ENCODE measurements around the gene RBM6. TPM values are rescaled to one million over a fixed set of nuclear protein-coding genes. Genes with fewer than 3 reads are reported as not detected.
"Not testable (repeated sequence)": the region's sequence is repeated elsewhere in the genome, so short reads cannot be mapped to it uniquely, and the experiment has no call there.

Gene RBM6
- total RNA-seq, 1 experiment from 2014 or later, result 58.0 TPM

DNA sequence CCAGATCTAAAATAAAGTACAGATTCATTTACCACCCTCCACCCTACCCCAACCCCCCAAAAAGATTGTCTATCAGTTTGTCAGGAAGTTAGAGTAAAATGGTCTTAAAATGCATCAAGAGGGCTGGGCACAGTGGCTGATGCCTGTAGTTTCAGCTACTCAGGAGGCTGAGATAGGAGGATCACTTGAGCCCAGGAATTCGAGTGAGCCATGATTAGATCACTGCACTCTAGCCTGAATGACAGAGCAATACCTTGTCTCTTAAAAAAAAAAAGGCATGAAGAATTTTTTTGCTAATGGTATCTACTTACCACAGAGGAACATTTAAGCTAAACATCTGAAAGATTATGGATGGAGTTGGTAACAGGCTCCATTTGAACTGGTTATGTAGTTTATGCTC is 71.0 kb downstream of the RBM6 start:
- DNase-seq (ENCODE audit: unreplicated experiment), result no peak
- POLR2A ChIA-PET, result interaction anchor here (0.9 to 1.2 kb wide), 2 partner anchors 67 to 71 kb away, joined by 3 read pairs; partner anchors contain the start of gene RBM6
- H3K27ac Mint-ChIP-seq (ENCODE audit: low read depth, unreplicated experiment), result no peak overlapping the region
- no TSS peak for BruUV-seq (replicated peaks)
- H3K9me3 Mint-ChIP-seq (ENCODE audit: unreplicated experiment), result no peaks in the 10 kb centered on the region
- no peak overlapping the region for H3K4me3 Mint-ChIP-seq (ENCODE audit: unreplicated experiment)
- H3K27me3 Mint-ChIP-seq (ENCODE audit: insufficient read depth, unreplicated experiment), result no peaks in the 10 kb centered on the region
- TF ChIP-seq, protein P1, sequence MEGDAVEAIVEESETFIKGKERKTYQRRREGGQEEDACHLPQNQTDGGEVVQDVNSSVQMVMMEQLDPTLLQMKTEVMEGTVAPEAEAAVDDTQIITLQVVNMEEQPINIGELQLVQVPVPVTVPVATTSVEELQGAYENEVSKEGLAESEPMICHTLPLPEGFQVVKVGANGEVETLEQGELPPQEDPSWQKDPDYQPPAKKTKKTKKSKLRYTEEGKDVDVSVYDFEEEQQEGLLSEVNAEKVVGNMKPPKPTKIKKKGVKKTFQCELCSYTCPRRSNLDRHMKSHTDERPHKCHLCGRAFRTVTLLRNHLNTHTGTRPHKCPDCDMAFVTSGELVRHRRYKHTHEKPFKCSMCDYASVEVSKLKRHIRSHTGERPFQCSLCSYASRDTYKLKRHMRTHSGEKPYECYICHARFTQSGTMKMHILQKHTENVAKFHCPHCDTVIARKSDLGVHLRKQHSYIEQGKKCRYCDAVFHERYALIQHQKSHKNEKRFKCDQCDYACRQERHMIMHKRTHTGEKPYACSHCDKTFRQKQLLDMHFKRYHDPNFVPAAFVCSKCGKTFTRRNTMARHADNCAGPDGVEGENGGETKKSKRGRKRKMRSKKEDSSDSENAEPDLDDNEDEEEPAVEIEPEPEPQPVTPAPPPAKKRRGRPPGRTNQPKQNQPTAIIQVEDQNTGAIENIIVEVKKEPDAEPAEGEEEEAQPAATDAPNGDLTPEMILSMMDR (IDR thresholded peaks at IDR 0.05; ENCODE audit: unreplicated experiment), result no peak
- CTCF ChIA-PET, result interaction anchor here (0.6 kb wide), 2 partner anchors 27 to 126 kb away, joined by 3 to 4 read pairs; no protein-coding TSS in a partner anchor
- no peaks in the 10 kb centered on the region for H3K4me1 Mint-ChIP-seq (ENCODE audit: insufficient read depth, unreplicated experiment)
- intact Hi-C loops (cut with micrococcal nuclease), result no loop called here
- H3K36me3 Mint-ChIP-seq (ENCODE audit: insufficient read depth, unreplicated experiment), result peaks cover 60% of the 10 kb centered on the region

DNA sequence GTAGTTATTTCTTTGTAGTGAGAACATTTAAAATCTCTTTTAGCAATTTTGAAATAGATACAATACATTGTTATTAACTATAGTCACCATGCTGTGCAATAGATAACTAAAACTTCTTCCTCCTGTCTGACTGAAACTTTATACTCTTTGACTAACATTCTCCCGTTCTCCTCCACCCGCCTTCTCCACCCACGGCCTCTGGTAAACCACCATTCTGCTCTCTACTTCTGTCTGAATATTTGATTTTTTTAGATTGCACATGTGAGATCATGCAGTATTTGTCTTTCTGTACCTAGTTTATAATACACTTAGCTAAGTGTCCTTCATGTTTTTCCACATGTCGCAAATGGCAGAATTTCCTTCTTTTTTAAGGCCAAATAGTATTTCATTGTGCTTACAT is 76.0 kb downstream of the RBM6 start:
- Mint-ChIP-seq H3K27me3 (ENCODE audit: insufficient read depth, unreplicated experiment) (no peaks in the 10 kb centered on the region), H3K4me3 (ENCODE audit: unreplicated experiment) (no peak overlapping the region), H3K9me3 (ENCODE audit: unreplicated experiment) (no peaks in the 10 kb centered on the region), H3K27ac (ENCODE audit: low read depth, unreplicated experiment) (no peak overlapping the region), H3K4me1 (ENCODE audit: insufficient read depth, unreplicated experiment) (no peaks in the 10 kb centered on the region), H3K36me3 (ENCODE audit: insufficient read depth, unreplicated experiment) (peaks cover 71% of the 10 kb centered on the region)
- TF ChIP-seq, protein P1 (IDR thresholded peaks at IDR 0.05; ENCODE audit: unreplicated experiment), result no peak
- ChIA-PET CTCF (interaction anchor here (0.7 kb wide), 1 partner anchor 21 kb away, joined by 3 read pairs; no protein-coding TSS in a partner anchor), POLR2A (interaction anchor here (0.8 kb wide), 1 partner anchor 12 kb away, joined by 4 read pairs; no protein-coding TSS in a partner anchor)
- intact Hi-C loops (cut with micrococcal nuclease), result no loop called here
- DNase-seq (ENCODE audit: unreplicated experiment), result no peak
- no TSS peak for BruUV-seq (replicated peaks)

DNA sequence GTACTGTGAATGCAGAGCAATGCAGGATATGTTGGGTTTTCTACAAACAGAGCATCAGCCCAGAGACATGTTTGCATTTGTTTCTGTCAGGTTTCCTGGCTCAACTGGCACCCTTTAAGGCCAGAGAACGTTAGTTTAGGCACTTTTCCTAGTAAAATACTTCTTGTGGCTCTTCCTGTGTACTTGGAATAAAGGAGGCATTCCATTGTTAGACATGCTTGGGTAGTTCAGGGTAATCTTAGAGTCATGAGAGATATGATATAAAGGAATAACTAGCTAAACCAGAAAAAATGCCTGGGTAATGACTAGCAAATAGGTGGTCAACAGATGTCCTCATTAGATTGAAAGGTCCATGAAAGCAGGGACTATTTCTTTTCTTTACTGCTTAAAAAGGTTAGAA is 88.4 kb downstream of the RBM6 start:
- intact Hi-C loops (cut with micrococcal nuclease), result no loop called here
- H3K4me1 Mint-ChIP-seq (ENCODE audit: insufficient read depth, unreplicated experiment), result no peaks in the 10 kb centered on the region
- BruUV-seq (replicated peaks), result no TSS peak
- ChIA-PET POLR2A (interaction anchor here (0.7 to 1.0 kb wide), 2 partner anchors 9 to 183 kb away, joined by 3 to 4 read pairs; no protein-coding TSS in a partner anchor), CTCF (interaction anchor here (0.6 to 0.9 kb wide), 2 partner anchors 67 to 225 kb away, joined by 3 to 4 read pairs; partner anchors contain the start of gene INKA1)
- H3K9me3 Mint-ChIP-seq (ENCODE audit: unreplicated experiment), result no peaks in the 10 kb centered on the region
- H3K36me3 Mint-ChIP-seq (ENCODE audit: insufficient read depth, unreplicated experiment), result peaks cover 39% of the 10 kb centered on the region
- TF ChIP-seq, protein P1 (IDR thresholded peaks at IDR 0.05; ENCODE audit: unreplicated experiment), result no peak
- H3K27ac Mint-ChIP-seq (ENCODE audit: low read depth, unreplicated experiment), result no peak overlapping the region
- DNase-seq (ENCODE audit: unreplicated experiment), result no peak
- H3K4me3 Mint-ChIP-seq (ENCODE audit: unreplicated experiment), result no peak overlapping the region
- no peaks in the 10 kb centered on the region for H3K27me3 Mint-ChIP-seq (ENCODE audit: insufficient read depth, unreplicated experiment)

DNA sequence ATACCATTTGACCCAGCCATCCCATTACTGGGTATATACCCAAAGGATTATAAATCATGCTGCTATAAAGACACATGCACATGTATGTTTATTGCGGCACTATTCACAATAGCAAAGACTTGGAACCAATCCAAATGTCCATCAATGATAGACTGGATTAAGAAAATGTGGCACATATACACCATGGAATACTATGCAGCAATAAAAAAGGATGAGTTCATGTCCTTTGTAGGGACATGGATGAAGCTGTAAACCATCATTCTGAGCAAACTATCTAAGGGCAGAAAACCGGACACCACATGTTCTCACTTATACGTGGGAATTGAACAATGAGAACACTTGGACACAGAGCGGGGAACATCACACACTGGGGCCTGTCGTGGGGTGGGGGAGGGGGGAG is 91.3 kb downstream of the RBM6 start:
- POLR2A ChIA-PET; BruUV-seq (replicated peaks); H3K27ac Mint-ChIP-seq (ENCODE audit: low read depth, unreplicated experiment); H3K4me3 Mint-ChIP-seq (ENCODE audit: unreplicated experiment); intact Hi-C loops (cut with micrococcal nuclease); H3K9me3 Mint-ChIP-seq (ENCODE audit: unreplicated experiment); DNase-seq (ENCODE audit: unreplicated experiment); H3K27me3 Mint-ChIP-seq (ENCODE audit: insufficient read depth, unreplicated experiment); CTCF ChIA-PET; H3K4me1 Mint-ChIP-seq (ENCODE audit: insufficient read depth, unreplicated experiment): not testable (repeated sequence)
- peaks cover 35% of the 10 kb centered on the region for H3K36me3 Mint-ChIP-seq (ENCODE audit: insufficient read depth, unreplicated experiment)
